Ishikawa (cell line): Measurements from ENCODE around the gene MYO15B.

Experiments
- CEBPB ChIP-seq: IDR thresholded peaks from 2 replicates; pipeline ENCODE4 v1.6.1; 2012
- CREB1 ChIP-seq: IDR thresholded peaks from 2 replicates; pipeline ENCODE4 v1.6.1; 2012; ENCODE audit warnings: low read depth
- EGR1 ChIP-seq: IDR thresholded peaks from 2 replicates; pipeline ENCODE4 v1.6.1; 2012
- EP300 ChIP-seq: IDR thresholded peaks from 2 replicates; pipeline ENCODE4 v1.6.1; 2012; ENCODE audit warnings: borderline replicate concordance
- FOXM1 ChIP-seq: IDR thresholded peaks from 2 replicates; pipeline ENCODE4 v1.6.1; 2012; ENCODE audit warnings: low read depth, borderline replicate concordance
- NFIC ChIP-seq: IDR thresholded peaks from 2 replicates; pipeline ENCODE4 v1.6.1; 2012
- RAD21 ChIP-seq: IDR thresholded peaks from 2 replicates; pipeline ENCODE4 v1.6.1; 2012; ENCODE audit warnings: low read depth
- TAF1 ChIP-seq: IDR thresholded peaks from 2 replicates; pipeline ENCODE4 v1.6.1; 2012; ENCODE audit warnings: low read depth, mild to moderate bottlenecking
- TCF12 ChIP-seq: IDR thresholded peaks from 2 replicates; pipeline ENCODE4 v1.6.1; 2012; ENCODE audit warnings: low read depth
- TEAD4 ChIP-seq: IDR thresholded peaks from 2 replicates; pipeline ENCODE4 v1.6.1; 2012
- YY1 ChIP-seq: IDR thresholded peaks from 2 replicates; pipeline ENCODE4 v1.6.1; 2012; ENCODE audit warnings: low read depth
- ZBTB7A ChIP-seq: IDR thresholded peaks from 2 replicates; pipeline ENCODE4 v1.6.1; 2012; ENCODE audit warnings: low read depth
- TF ChIP-seq, protein P1 (sequence below): IDR thresholded peaks from 2 replicates; pipeline ENCODE4 v1.6.1; 2012; ENCODE audit warnings: low read depth, mild to moderate bottlenecking
- TF ChIP-seq, protein P2 (sequence below): IDR thresholded peaks from 2 replicates; pipeline ENCODE4 v1.6.1; 2012
- TF ChIP-seq, protein P3 (sequence below): IDR thresholded peaks from 2 replicates; pipeline ENCODE4 v1.6.1; 2012

The MYO15B gene

DNA sequence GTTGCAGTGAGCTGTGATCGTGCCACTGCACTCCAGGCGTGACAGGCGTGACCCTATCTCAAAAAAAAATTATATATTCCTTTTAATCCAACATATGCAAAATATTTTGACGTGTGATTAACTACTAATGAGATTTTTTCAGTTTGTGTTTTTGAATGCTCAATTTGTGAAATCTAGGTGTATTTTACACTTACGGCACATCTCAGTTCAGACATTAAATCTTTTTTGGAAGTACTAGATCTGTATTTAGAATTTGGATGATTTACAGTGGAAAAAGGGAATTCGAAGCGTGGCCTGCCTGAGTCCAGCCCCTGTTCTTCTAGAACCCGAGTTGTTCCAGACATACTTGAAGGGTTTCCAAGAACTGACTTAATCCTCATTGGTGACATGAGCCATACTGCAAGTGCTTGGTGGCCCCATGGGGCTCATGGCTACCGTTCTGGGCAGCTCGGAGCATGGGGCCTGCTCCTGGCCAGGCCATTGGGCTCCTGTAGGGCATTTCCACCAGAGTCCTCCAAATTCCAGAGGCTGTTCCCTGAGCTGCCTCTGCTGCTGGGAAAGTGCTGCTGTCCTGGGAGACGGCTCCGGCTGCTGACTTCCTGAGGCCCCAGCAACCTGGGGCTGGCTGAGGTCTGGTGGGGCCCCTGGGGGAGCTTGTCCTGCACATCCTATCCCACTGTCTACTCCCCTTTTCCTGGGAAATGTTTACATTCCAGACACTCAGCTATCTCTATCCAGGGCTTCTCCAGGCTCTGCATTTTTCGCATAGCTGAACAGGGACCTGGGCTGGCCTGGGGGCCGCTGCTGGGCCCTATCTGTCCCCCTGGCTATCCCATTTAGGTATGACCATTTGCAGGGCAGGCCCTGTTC, 34.9 kb upstream of the MYO15B start:
- TF ChIP-seq CEBPB = no peak
- TF ChIP-seq, protein P1, sequence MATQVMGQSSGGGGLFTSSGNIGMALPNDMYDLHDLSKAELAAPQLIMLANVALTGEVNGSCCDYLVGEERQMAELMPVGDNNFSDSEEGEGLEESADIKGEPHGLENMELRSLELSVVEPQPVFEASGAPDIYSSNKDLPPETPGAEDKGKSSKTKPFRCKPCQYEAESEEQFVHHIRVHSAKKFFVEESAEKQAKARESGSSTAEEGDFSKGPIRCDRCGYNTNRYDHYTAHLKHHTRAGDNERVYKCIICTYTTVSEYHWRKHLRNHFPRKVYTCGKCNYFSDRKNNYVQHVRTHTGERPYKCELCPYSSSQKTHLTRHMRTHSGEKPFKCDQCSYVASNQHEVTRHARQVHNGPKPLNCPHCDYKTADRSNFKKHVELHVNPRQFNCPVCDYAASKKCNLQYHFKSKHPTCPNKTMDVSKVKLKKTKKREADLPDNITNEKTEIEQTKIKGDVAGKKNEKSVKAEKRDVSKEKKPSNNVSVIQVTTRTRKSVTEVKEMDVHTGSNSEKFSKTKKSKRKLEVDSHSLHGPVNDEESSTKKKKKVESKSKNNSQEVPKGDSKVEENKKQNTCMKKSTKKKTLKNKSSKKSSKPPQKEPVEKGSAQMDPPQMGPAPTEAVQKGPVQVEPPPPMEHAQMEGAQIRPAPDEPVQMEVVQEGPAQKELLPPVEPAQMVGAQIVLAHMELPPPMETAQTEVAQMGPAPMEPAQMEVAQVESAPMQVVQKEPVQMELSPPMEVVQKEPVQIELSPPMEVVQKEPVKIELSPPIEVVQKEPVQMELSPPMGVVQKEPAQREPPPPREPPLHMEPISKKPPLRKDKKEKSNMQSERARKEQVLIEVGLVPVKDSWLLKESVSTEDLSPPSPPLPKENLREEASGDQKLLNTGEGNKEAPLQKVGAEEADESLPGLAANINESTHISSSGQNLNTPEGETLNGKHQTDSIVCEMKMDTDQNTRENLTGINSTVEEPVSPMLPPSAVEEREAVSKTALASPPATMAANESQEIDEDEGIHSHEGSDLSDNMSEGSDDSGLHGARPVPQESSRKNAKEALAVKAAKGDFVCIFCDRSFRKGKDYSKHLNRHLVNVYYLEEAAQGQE = no peak
- TF ChIP-seq CREB1 = no peak
- TF ChIP-seq EGR1 = no peak
- no peak for TF ChIP-seq RAD21
- no peak for TF ChIP-seq YY1
- TF ChIP-seq EP300 = no peak
- TF ChIP-seq, protein P2, sequence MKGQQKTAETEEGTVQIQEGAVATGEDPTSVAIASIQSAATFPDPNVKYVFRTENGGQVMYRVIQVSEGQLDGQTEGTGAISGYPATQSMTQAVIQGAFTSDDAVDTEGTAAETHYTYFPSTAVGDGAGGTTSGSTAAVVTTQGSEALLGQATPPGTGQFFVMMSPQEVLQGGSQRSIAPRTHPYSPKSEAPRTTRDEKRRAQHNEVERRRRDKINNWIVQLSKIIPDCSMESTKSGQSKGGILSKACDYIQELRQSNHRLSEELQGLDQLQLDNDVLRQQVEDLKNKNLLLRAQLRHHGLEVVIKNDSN = no peak
- no peak for TF ChIP-seq NFIC
- no peak for TF ChIP-seq TCF12
- TF ChIP-seq ZBTB7A = no peak
- TF ChIP-seq, protein P3, sequence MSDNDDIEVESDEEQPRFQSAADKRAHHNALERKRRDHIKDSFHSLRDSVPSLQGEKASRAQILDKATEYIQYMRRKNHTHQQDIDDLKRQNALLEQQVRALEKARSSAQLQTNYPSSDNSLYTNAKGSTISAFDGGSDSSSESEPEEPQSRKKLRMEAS = no peak
- TF ChIP-seq FOXM1 = no peak
- TF ChIP-seq TAF1 = no peak

DNA sequence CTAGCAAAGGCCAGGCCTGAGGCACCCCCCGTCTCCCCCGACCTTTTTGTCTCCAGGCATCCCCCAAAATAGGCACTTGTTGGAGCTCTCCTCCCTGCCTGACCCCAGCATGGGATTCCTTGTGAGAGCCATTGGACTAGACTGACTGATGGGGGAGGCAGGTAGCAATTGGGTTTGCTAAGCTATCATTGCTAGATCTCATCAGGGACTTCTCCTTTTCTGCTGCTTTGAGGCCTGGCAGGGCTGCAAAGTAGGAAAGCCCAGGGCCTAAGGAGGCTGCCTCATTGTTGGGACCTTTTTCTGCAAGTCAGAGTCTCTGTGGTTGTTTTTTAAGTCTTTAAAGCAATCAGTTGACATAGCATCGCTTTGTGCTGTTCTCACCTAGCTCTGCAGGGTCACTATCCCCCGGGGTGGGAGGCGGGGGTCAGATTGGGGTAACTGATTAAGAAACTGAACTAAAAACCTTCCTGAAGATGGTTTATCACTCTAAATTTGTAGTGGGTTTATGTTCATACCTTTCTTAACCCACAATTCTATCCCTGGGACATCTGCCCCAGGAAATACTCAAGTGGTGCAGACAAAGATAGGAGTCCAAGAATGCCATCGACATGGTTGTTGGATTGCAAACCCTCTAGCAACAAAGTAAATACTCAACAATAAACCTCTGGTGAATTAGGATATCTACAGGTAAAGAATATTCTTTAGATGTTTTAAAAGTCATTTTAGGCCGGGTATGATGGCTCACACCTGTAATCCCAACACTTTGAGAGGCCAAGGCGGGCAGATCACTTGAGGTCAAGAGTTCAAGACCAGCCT, 34.1 kb upstream of the MYO15B start:
- TF ChIP-seq, protein P2 = no peak
- TF ChIP-seq CREB1 = no peak
- no peak for TF ChIP-seq EGR1
- TF ChIP-seq CEBPB = no peak
- no peak for TF ChIP-seq TEAD4
- TF ChIP-seq TCF12 = no peak
- no peak for TF ChIP-seq NFIC
- no peak for TF ChIP-seq ZBTB7A
- no peak for TF ChIP-seq YY1
- TF ChIP-seq, protein P1 = no peak
- TF ChIP-seq, protein P3 = no peak
- TF ChIP-seq RAD21 = no peak
- no peak for TF ChIP-seq FOXM1
- no peak for TF ChIP-seq EP300
- no peak for TF ChIP-seq TAF1

DNA sequence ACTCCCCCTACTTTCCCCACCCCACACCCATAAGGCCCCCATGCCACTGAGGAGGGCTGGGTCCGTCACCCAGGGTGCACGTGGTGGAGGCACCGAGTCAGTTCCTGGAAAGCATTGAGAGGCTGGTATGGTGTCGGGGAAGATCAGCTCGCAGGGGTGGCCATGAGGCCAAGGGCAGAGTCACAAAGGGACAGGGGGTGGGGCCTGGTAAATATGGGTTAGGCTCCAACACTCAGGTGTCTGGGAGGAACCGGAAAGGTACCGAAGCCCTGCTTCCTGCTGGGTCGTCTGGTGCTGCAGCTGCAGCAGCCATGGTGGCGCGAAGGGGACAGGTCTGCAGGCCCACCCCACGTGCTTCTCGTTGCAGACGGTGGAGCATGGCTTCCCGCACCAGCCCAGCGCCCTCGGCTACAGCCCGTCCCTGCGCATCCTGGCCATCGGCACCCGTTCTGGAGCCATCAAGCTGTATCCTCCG, 31.9 kb upstream of the MYO15B start:
- TF ChIP-seq TCF12 (no peak), EGR1 (no peak), TEAD4 (no peak), YY1 (no peak), CREB1 (no peak), TAF1 (no peak), EP300 (no peak), ZBTB7A (no peak), NFIC (no peak), FOXM1 (no peak), RAD21 (no peak), CEBPB (no peak)
- TF ChIP-seq, protein P1 = no peak
- TF ChIP-seq, protein P2 = no peak
- TF ChIP-seq, protein P3 = no peak
